ENCODE measurements around the gene PRR22. TPM values are rescaled to one million over a fixed set of nuclear protein-coding genes. Genes with fewer than 3 reads are reported as not detected.
A peak's percentile ranks its signal among the peaks of the same experiment; 100 is the strongest.

The PRR22 gene
- total RNA-seq, 1 donor from 2014 or later = 2.7 TPM

DNA sequence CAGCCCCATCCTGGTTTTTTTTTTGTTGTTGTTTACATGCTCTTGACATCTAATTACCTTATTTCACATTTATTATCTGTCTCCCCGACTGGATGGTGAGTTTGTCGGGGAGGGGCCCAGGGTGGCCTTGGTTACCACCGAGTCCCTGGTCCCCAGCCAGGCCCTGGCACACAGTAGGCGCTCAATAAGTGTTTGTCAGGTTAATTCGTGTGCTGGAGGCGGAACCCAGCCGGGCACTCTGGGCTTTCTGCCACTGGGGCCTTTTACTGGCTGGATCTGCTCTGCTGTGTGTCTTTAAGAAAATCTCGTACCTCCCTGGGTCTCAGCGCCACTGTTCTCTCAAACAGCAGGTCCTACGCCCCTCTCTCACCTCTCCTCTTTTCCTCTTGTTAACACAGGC is 24.9 kb upstream of the PRR22 start:
- DNase-seq = no peak
- no peak for ATAC-seq
- Histone ChIP-seq H3K9me3 (no peaks in the 10 kb centered on the region), H3K4me3 (no peak overlapping the region), H3K4me1 (peaks cover 2% of the 10 kb centered on the region), H3K36me3 (no peaks in the 10 kb centered on the region), H3K27me3 (ENCODE audit: low read depth) (peaks cover 12% of the 10 kb centered on the region), H3K27ac (no peak overlapping the region)
- intact Hi-C loops (cut with DNase I) = no loop called here
- TF ChIP-seq, protein P1, sequence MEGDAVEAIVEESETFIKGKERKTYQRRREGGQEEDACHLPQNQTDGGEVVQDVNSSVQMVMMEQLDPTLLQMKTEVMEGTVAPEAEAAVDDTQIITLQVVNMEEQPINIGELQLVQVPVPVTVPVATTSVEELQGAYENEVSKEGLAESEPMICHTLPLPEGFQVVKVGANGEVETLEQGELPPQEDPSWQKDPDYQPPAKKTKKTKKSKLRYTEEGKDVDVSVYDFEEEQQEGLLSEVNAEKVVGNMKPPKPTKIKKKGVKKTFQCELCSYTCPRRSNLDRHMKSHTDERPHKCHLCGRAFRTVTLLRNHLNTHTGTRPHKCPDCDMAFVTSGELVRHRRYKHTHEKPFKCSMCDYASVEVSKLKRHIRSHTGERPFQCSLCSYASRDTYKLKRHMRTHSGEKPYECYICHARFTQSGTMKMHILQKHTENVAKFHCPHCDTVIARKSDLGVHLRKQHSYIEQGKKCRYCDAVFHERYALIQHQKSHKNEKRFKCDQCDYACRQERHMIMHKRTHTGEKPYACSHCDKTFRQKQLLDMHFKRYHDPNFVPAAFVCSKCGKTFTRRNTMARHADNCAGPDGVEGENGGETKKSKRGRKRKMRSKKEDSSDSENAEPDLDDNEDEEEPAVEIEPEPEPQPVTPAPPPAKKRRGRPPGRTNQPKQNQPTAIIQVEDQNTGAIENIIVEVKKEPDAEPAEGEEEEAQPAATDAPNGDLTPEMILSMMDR (IDR thresholded peaks at IDR 0.05) = no peak

DNA sequence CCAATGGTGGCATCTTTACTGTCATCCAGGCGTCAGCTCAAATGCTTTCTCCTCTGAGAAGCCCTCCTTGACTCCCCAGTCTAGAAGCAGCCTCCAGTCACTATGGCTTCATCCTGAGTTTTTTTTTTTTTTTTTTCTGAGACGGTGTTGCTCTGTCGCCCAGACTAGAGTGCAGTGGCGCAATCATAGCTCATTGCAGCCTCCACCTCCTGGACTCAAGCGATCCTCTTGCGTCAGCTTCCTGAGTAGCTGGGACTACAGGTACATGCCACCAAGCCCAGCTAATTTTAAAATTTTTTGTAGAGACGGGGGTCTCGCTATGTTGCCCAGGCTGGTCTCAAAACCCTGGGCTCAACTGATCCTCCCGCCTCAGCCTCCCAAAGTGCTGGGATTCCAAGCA is 24.5 kb upstream of the PRR22 start:
- H3K27ac ChIP-seq = no peak overlapping the region
- TF ChIP-seq, protein P1 (IDR thresholded peaks at IDR 0.05) = no peak
- DNase-seq (no peak), ATAC-seq (peak in 1 of 2 donors; percentile 42)
- H3K4me3 ChIP-seq = no peak overlapping the region
- H3K4me1 ChIP-seq = peaks cover 6% of the 10 kb centered on the region
- peaks cover 16% of the 10 kb centered on the region for H3K27me3 ChIP-seq (ENCODE audit: low read depth)
- no peaks in the 10 kb centered on the region for H3K9me3 ChIP-seq
- H3K36me3 ChIP-seq = no peaks in the 10 kb centered on the region
- intact Hi-C loops (cut with DNase I) = no loop called here

DNA sequence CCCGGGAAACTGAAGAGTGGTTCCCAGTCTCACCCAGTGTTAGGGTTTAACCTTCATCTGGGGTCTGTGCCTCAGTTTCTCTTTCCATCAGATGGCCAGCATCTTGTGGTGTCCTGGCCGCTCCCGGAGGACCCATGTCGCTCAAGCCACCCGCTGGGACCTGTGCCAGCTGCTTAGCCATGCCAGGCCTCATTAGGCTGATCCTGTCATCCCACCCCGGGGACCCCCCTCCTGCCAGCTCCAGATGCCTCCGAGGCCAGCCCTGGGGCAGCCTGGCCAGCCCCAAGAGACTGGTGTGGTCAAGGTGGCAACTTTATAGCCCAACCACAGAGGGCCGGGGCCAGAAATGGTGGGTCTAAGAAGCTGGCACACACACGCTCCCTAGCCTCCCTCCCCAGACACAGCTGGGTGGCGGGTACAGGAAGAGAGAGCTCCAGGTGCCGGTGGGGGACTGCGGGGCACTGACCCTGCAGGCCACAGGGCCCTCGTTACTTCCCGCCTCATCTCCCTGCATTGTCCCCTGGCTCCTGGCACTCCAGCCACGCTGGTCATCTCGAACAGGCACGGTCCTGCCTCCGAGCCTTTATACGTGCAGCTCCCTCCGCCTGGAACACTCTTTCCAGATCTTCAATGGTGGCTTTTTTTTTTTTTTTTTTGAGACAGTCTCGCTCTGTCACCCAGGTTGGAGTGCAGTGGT is 23.7 kb upstream of the PRR22 start:
- intact Hi-C loops (cut with DNase I) = no loop called here
- no peak overlapping the region for H3K4me3 ChIP-seq
- H3K4me1 ChIP-seq = peaks cover 13% of the 10 kb centered on the region
- H3K9me3 ChIP-seq = no peaks in the 10 kb centered on the region
- TF ChIP-seq, protein P1 (IDR thresholded peaks at IDR 0.05) = no peak
- DNase-seq (no peak), ATAC-seq (no peak)
- H3K27ac ChIP-seq = no peak overlapping the region
- peaks cover 24% of the 10 kb centered on the region for H3K27me3 ChIP-seq (ENCODE audit: low read depth)
- no peaks in the 10 kb centered on the region for H3K36me3 ChIP-seq

DNA sequence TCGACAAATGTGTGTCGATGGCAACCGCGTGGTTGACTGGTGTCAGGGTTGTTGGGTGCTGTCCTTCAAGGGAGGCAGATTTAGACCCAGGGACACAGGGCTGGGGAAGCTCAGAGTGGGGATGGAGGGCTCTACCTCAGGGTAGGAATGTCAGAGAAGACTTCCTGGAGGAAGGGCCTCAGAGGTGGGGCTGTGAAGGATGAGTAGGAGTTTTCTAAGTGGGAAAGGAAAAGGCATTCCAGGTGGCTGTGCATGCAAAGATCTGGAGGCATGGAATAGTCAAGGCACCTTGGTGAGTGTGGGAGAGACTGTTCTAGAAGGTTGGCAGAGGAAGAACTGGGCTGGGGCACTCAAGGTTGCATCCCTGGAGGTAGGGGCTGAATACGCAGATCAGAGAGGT is 22.4 kb upstream of the PRR22 start:
- Histone ChIP-seq H3K27ac (no peak overlapping the region), H3K4me1 (peaks cover 15% of the 10 kb centered on the region), H3K36me3 (no peaks in the 10 kb centered on the region), H3K27me3 (ENCODE audit: low read depth) (peaks cover 33% of the 10 kb centered on the region), H3K4me3 (no peak overlapping the region), H3K9me3 (no peaks in the 10 kb centered on the region)
- ATAC-seq (no peak), DNase-seq (no peak)
- intact Hi-C loops (cut with DNase I) = no loop called here
- TF ChIP-seq, protein P1 (IDR thresholded peaks at IDR 0.05) = no peak

DNA sequence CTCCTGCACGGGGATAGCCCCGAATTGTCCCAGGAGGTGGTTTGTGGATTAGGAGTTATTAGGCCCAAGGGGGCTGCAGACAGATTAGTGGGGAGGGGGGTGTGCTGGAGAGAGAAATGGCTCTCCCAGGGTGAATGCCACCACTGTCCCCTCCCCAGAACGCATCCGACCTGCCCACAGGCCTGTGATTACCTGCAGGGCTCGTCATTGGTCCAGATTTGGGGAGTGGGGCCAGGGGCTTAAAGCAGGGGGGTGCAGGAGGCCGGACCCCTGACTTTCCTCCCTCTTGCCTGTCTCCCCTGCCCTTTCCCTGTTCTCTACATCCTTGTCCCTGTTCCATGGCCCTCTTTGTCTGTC is 21.6 kb upstream of the PRR22 start:
- intact Hi-C loops (cut with DNase I) = no loop called here
- Histone ChIP-seq H3K4me1 (peaks cover 15% of the 10 kb centered on the region), H3K27ac (no peak overlapping the region), H3K9me3 (no peaks in the 10 kb centered on the region), H3K4me3 (no peak overlapping the region), H3K27me3 (ENCODE audit: low read depth) (peaks cover 41% of the 10 kb centered on the region), H3K36me3 (no peaks in the 10 kb centered on the region)
- ATAC-seq (no peak), DNase-seq (no peak)
- TF ChIP-seq, protein P1 (IDR thresholded peaks at IDR 0.05) = no peak
